NCI-H1105 (cell line): ENCODE results near the gene MLEC.
"Not testable (repeated sequence)": the region's sequence is repeated elsewhere in the genome, so short reads cannot be mapped to it uniquely, and the experiment has no call there.

Source experiments
- DNase-seq: peaks from one replicate; lab custom pipeline; 2025; lab: John Stamatoyannopoulos, UW

The MLEC gene

DNA sequence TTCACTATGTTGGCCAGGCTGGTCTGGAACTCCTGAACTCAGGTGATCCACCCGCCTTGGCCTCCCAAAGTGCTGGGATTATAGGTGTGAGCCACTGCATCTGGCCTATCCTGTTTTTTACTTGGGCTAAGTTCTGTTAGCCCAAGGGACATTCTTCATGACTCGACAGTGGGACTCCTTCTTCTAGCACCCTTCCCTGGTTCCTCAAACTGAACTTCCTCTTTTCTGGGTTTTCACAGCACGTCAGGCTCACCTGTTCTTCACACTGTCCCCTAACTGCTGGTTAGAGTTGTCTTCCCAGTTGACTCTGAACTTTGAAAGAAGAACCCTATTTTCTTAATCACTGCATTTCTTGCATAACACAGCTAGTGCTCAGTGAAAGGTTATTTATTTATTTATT is 24.1 kb upstream of the MLEC start:
- no peak for DNase-seq

GRCh38 chr12:120663741-120664140 is 23.2 kb upstream of the MLEC start:
- DNase-seq: no peak

DNA sequence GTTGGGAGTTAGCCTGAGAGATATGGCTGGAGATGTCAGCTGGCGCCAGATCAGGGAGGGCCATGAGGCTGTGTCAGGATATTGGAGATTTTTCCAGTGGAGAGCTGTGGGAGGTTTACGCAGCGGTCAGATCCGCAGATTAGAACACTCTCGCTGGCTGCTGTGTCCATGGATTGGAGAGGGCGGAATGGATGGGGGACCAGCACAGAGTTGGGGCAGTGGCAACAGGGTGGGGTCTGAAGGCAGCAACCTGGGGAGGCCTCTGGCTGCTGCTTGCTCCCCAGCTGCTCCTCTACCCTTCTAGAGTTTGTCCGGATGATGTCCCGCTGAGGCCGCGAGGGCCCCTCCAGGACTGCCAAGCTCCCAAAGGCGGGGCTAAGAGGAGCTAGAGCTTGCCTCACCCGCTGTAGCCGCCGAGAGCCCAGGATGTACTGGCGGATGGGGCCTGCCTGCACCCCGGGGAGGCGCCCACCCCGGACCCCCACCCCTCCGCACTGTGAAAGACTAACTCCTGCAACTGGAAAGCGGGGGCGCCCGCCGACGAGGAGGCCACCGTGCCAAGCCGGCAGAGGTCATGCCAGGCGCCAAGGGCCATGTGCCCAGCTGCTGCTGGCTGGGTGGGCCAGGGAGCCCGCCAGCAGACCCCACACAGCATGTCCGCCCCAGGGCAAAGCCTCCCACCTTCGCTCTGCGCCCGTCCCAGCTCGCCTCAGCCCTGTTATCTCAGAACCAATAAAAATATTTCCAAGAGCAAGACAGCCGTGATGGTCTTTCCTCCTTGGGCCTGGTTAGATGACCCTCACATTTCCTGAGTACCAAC is 20.2 kb upstream of the MLEC start:
- no peak for DNase-seq

- no peak for DNase-seq
These were observed 18.7 kb upstream of the MLEC start for GRCh38 chr12:120668091-120668867.

DNA sequence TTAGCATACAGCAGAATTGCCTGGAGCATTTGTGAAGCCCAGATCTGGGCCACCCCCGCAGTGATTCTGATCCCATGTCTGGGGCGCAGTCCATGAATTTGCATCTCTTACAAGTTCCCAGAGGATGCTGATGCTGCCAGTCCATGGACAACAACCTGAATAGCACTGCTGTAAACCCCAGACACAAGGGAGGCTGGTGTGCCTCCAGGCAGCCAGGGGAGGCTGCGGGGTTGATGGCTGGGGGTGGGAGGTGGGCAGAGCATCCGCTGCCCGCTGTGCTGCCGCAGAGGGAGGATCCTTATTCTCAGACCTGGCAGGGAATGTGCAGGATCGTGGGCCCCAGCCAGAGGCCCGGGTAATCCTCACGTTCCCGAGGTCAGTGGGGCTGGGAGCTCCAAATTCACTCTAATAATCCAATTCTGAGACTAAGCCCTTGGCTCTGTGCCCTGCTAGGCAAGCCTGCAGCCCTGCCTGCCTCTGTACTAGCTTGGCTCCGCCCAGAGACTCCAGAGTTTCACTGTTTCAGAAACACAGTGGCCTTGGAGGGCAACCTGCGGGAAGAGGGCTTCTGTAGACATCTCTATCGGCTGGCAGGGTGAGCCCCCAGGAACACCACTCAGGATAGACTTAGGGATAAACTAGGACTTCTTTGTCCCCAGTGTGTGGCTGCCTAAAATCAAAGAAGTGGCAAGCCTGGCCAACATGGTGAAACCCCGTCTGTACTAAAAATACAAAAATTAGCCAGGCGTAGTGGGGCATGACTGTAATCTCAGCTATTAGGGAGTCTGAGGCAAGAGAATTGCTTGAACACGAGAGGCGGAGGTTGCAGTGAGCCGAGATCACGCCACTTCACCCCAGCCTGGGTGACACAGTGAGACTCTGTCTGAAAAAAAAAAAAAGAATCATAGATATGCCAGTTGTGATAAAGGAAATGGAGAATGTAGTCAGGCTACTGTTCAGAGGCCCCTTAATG is 17.8 kb upstream of the MLEC start:
- DNase-seq: no peak

DNA sequence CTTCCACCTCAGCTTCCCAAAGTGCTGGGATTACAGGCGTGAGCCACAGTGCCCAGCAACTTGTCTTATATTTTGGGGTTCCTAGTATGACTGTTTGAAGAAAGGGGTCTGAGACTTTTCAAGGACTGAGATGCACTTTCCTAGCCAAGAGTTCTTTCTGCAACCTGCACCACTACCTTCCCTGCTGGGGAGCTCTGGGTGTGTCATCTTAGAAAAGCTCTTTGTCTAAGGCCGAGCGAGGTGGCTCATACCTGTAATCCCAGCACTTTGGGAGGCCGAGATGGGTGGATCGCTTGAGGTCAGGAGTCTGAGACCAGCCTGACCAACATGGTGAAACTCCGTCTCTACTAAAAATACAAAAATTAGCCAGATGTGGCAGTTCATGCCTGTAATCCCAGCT is 16.7 kb upstream of the MLEC start:
- not testable (repeated sequence) for DNase-seq

DNA sequence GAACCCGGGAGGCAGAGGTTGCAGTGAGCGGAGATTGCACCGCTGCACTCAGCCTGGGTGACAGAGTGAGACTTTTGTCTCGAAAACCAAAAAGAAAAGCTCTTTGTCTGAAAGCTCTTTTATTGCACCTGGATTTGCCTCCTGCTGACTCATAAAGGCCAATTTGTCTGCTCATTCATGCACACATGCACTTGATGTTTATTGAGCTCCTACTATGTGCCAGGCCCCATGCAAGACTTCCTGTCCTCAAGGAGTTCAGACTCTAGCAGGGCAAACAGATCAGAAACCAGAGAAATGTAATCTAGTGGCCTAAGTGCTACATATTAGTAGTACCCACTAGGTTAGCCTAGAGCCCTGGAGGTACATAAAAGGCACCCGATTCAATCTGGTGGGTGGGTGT is 16.3 kb upstream of the MLEC start:
- DNase-seq: no peak

GRCh38 chr12:120674097-120674636 is 12.8 kb upstream of the MLEC start:
- DNase-seq: no peak

- DNase-seq: no peak
These were observed 9.0 kb upstream of the MLEC start for GRCh38 chr12:120677765-120678473.

- DNase-seq: no peak
These were observed 8.4 kb upstream of the MLEC start for GRCh38 chr12:120678572-120678971.

GRCh38 chr12:120680165-120680738 is 6.7 kb upstream of the MLEC start:
- no peak for DNase-seq

- DNase-seq: no peak
These were observed 2.4 kb upstream of the MLEC start for GRCh38 chr12:120684523-120684932.

GRCh38 chr12:120685522-120685921 is 1.4 kb upstream of the MLEC start:
- DNase-seq: no peak

DNA sequence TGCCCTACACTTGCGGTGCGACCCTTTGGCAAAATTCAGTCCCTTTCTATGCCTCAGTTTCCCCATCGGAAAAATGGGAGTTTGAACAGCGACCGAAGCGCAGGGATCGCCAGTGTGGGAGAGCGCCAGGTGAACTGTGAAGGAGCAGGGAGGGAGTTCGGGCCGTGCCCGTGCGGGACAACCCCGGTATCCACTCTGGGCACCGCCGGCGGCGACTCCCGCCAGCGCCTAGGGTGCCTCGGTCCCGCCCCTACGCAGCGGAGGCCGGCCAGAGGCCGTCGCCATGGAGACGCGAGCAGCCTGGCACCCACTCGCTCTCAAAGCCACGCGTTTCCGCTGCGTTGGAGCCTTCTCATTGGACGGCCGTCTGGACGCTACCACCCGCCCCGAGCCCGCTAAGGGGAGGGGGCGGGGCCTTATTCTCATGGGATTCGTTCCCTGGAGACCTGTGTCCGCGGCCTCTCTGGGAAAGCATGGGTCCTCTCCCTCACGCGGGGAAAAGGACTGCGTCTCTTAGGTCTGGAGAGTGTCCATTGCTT is 729 bp upstream of the MLEC start:
- DNase-seq: peak; percentile 99

GRCh38 chr12:120687578-120688289 is 785 bp downstream of the MLEC start:
- no peak for DNase-seq

- DNase-seq: no peak
These were observed 1.6 kb downstream of the MLEC start for GRCh38 chr12:120688527-120689071.

GRCh38 chr12:120689397-120690082 is 2.6 kb downstream of the MLEC start:
- no peak for DNase-seq

GRCh38 chr12:120690083-120690450 is 3.1 kb downstream of the MLEC start:
- DNase-seq: no peak

DNA sequence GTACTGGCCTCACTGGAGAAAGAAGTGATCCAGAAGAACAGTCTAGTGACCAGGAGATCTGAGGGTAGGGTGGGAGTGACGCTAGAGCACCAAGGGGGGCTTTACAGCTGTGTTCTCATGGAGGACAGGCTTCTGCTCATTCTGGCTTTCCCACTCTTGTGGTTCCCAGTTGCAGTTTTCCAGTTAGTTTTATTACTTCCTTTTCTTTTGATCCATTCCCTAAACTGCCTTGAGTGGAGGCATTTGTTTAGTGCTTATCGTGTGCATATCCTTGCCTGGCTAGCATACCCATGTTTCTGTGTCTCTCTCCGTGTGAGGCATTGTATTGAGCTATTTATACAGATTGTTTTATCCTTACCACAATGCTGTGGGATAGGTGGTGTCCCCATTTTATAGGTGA is 4.0 kb downstream of the MLEC start:
- DNase-seq: no peak
